ENCODE data around the gene MDM4. TPM values are rescaled to one million over a fixed set of nuclear protein-coding genes. Genes with fewer than 3 reads are reported as not detected.
A peak's percentile ranks its signal among the peaks of the same experiment; 100 is the strongest.
"Not testable (repeated sequence)": the region's sequence is repeated elsewhere in the genome, so short reads cannot be mapped to it uniquely, and the experiment has no call there.

Gene MDM4
- total RNA-seq, 1 donor from 2014 or later = 39.1 TPM

DNA sequence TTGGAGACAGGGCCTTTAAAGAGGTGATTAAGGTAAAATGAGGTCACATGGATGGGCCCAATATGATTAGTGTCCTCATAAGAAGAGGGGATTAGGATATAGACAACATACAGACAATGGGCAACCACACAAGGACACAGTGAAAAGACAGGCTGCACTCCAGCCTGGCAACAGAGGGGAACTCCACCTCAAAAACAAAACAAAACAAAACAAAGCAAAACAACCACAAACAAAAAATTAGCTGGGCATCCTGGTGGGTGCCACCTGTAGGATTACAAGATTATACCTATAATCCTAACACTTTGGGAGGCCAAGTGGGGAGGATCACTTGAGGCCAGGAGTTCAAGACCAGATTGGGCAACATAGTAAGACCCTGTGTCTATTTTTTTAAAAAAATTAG is 4.8 kb upstream of the MDM4 start:
- Mint-ChIP-seq H3K27me3 (ENCODE audit: low read depth) (no peaks in the 10 kb centered on the region), H3K4me1 (ENCODE audit: low read depth) (peaks cover 13% of the 10 kb centered on the region), H3K27ac (ENCODE audit: unreplicated experiment) (no peak overlapping the region), H3K36me3 (ENCODE audit: low read depth) (no peaks in the 10 kb centered on the region), H3K4me3 (ENCODE audit: unreplicated experiment) (no peak overlapping the region), H3K9me3 (ENCODE audit: low read depth) (no peaks in the 10 kb centered on the region)
- TF ChIP-seq, protein P1, sequence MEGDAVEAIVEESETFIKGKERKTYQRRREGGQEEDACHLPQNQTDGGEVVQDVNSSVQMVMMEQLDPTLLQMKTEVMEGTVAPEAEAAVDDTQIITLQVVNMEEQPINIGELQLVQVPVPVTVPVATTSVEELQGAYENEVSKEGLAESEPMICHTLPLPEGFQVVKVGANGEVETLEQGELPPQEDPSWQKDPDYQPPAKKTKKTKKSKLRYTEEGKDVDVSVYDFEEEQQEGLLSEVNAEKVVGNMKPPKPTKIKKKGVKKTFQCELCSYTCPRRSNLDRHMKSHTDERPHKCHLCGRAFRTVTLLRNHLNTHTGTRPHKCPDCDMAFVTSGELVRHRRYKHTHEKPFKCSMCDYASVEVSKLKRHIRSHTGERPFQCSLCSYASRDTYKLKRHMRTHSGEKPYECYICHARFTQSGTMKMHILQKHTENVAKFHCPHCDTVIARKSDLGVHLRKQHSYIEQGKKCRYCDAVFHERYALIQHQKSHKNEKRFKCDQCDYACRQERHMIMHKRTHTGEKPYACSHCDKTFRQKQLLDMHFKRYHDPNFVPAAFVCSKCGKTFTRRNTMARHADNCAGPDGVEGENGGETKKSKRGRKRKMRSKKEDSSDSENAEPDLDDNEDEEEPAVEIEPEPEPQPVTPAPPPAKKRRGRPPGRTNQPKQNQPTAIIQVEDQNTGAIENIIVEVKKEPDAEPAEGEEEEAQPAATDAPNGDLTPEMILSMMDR (IDR thresholded peaks at IDR 0.05) = no peak
- DNase-seq (ENCODE audit: low spot score) = no peak

DNA sequence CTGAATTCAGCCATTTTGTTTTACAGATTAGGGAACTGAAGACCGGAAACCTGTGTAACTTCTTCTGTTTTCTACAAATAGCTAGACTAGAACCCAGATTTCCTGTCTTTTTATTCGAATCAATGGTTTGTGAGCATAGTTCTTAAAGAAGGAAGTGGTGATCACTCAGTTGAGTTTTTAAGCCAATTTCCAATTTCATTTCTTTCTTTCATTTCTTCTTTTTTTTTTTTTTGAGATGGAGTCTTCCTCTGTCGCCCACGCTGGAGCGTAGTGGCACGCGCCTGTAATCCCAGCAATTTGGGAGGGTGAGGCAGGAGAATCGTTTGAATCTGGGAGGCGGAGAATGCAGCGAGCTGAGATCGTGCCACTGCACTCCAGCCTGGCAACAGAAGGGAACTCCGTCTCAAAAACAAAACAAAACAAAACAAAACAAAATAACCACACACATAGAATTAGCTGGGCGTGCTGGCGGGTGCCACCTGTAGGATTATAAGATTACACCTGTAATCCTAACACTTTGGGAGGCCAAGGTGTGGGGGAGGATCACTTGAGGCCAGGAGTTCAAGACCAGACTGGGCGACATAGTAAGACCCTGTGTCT is 3.0 kb upstream of the MDM4 start:
- no peaks in the 10 kb centered on the region for H3K9me3 Mint-ChIP-seq (ENCODE audit: low read depth)
- no peak overlapping the region for H3K4me3 Mint-ChIP-seq (ENCODE audit: unreplicated experiment)
- TF ChIP-seq, protein P1 (IDR thresholded peaks at IDR 0.05) = no peak
- no peak overlapping the region for H3K27ac Mint-ChIP-seq (ENCODE audit: unreplicated experiment)
- peaks cover 7% of the 10 kb centered on the region for H3K4me1 Mint-ChIP-seq (ENCODE audit: low read depth)
- peaks cover 2% of the 10 kb centered on the region for H3K36me3 Mint-ChIP-seq (ENCODE audit: low read depth)
- DNase-seq (ENCODE audit: low spot score) = no peak
- no peaks in the 10 kb centered on the region for H3K27me3 Mint-ChIP-seq (ENCODE audit: low read depth)

DNA sequence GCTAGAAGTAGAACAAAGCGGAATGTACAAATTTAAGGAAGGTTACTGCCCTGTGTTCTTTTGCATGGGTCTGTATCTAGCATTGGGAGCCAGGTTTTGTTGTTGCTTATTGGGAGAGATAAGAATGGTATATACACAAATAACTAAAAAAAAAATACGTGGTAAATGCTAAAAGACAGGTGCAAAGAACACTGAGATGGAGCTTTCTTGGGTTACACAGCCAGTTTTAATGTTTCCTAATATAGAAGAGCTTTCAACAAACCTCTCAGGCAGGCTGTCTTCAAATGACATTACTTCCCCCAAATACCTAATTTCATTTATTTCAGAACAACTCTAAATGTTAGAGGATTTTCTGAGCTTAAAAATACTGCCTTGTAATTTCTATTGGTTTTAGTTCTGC is 1.4 kb upstream of the MDM4 start:
- H3K27ac Mint-ChIP-seq (ENCODE audit: unreplicated experiment) = no peak overlapping the region
- H3K36me3 Mint-ChIP-seq (ENCODE audit: low read depth) = peaks cover 2% of the 10 kb centered on the region
- H3K27me3 Mint-ChIP-seq (ENCODE audit: low read depth) = no peaks in the 10 kb centered on the region
- H3K4me3 Mint-ChIP-seq (ENCODE audit: unreplicated experiment) = no peak overlapping the region
- DNase-seq (ENCODE audit: low spot score) = no peak
- no peaks in the 10 kb centered on the region for H3K9me3 Mint-ChIP-seq (ENCODE audit: low read depth)
- TF ChIP-seq, protein P1 (IDR thresholded peaks at IDR 0.05) = no peak
- H3K4me1 Mint-ChIP-seq (ENCODE audit: low read depth) = peaks cover 14% of the 10 kb centered on the region

DNA sequence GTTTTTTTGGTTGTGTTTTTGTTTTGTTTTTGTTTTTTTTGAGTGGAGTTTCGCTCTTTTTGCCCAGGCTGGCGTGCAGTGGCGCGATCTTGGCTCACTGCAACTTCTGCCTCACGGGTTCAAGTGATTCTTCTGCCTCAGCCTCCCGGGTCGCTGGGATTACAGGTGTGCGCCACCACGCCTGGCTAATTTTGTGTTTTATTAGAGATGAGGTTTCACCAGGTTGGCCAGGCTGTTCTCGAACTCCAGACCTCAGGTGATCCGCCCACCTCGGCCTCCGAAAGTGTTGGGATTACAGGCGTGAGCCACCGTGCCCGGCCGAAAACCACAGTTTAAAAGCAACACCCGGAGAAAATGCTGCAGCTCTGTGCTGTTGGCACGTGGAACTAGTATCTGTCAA is 1.2 kb downstream of the MDM4 start:
- H3K4me3 Mint-ChIP-seq (ENCODE audit: unreplicated experiment) = peak overlapping the region; percentile 60
- H3K27ac Mint-ChIP-seq (ENCODE audit: unreplicated experiment) = peak overlapping the region; percentile 27
- peaks cover 27% of the 10 kb centered on the region for H3K4me1 Mint-ChIP-seq (ENCODE audit: low read depth)
- not testable (repeated sequence) for H3K36me3 Mint-ChIP-seq (ENCODE audit: low read depth); H3K27me3 Mint-ChIP-seq (ENCODE audit: low read depth); H3K9me3 Mint-ChIP-seq (ENCODE audit: low read depth); DNase-seq (ENCODE audit: low spot score)

DNA sequence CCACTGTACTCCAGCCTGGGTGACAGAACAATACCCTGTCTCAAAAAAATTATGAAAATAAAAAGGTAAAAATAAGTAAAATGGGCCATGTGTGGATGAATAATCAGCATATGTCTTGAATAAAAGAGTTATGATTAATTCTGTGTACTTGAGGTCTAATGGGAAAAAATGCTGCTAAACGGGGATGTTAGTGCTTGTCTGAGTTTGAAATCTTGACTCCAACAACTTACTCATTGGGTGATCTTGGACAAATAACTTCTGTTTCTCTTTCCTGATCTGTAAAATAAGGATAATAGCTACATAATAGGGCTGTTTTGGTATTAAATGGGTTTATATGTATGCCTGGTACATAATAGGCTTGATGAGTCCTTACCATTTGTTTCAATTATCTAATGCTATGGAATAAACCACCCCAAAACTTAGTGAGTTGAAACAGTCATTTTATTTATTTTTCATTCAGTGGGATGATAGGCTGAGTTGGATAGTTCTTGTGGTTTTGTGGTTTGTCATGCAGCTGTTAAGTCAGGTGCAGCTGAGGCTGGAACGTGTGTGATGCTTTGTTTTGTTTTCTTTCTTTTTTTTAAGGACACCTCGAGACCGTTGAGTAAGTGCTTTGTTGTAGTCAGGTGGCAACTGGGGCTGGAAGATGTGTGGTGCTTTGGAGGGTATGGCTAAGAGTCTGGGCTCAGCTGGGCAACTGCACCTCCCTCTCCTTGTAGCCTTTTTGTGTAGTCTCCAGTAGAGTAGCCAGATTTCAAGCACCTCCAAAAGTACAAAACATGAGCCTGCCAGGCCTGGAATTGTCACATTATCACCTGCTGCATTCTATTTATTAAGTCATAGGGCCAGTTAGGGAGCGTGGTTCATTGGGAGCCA is 4.9 kb downstream of the MDM4 start:
- no peak for DNase-seq (ENCODE audit: low spot score)
- TF ChIP-seq, protein P1 (IDR thresholded peaks at IDR 0.05) = no peak
- Mint-ChIP-seq H3K27ac (ENCODE audit: unreplicated experiment) (peak overlapping the region; percentile 80), H3K27me3 (ENCODE audit: low read depth) (no peaks in the 10 kb centered on the region), H3K4me1 (ENCODE audit: low read depth) (peaks cover 36% of the 10 kb centered on the region), H3K9me3 (ENCODE audit: low read depth) (no peaks in the 10 kb centered on the region), H3K36me3 (ENCODE audit: low read depth) (peaks cover 14% of the 10 kb centered on the region), H3K4me3 (ENCODE audit: unreplicated experiment) (no peak overlapping the region)

DNA sequence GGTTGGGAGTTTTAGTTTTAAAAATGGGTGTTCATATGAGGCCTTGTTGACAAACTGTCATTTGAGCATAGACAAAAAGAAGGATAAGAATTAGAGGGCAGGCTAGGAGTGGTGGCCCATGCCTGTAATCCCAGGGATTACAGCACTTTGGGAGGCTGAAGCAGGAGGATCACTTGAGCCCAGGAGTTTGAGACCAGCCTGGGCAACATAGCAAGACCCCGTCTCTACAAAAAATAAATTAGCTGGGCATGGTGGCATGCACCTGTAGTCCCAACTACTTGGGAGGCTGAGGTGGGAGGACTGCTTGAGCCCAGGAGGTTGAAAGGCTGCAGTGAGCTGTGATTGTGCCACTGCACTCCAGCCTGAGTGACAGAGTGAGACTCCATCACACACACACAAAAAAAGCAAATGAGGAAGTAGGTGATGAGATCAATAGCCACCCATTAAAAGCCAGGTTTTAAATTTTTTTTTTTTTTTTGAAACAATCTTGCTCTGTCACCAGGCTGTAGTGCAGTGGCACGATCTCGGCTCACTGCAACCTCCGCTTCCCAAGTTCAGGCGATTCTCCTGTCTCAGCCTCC is 5.8 kb downstream of the MDM4 start:
- H3K4me1 Mint-ChIP-seq (ENCODE audit: low read depth) = peaks cover 36% of the 10 kb centered on the region
- peaks cover 15% of the 10 kb centered on the region for H3K36me3 Mint-ChIP-seq (ENCODE audit: low read depth)
- H3K27ac Mint-ChIP-seq (ENCODE audit: unreplicated experiment) = peak overlapping the region; percentile 51
- H3K27me3 Mint-ChIP-seq (ENCODE audit: low read depth); H3K4me3 Mint-ChIP-seq (ENCODE audit: unreplicated experiment); H3K9me3 Mint-ChIP-seq (ENCODE audit: low read depth); DNase-seq (ENCODE audit: low spot score): not testable (repeated sequence)
